ENCODE results near the gene IDS.
A peak's percentile ranks its signal among the peaks of the same experiment; 100 is the strongest.

DNA sequence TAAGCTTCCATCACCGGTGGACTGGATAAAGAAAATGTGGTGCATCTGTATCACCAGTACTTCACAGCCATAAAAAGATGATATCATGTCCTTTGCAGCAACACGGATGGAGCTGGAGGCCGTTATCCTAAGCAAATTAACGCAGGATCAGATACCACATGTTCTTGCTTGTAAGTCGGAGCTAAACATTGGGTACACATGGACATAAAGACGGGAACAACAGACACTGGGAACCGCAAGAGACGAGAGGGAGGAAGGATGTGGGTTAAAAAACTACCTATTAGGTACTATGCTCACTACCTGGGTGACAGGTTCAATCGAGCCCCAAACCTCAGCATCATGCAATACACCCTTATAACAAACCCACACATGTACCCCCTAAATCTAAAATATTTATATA lies 16.3 kb upstream of the IDS start:
- TF ChIP-seq GATA2 (IDR thresholded peaks at IDR 0.05; ENCODE audit: low read depth, low read length) = peak; percentile 75
- TF ChIP-seq GATA3 (IDR thresholded peaks at IDR 0.05; ENCODE audit: low read depth, low read length) = no peak
